ENCODE data around the gene PTPN11.
"Not testable (repeated sequence)": the region's sequence is repeated elsewhere in the genome, so short reads cannot be mapped to it uniquely, and the experiment has no call there.

The PTPN11 gene

DNA sequence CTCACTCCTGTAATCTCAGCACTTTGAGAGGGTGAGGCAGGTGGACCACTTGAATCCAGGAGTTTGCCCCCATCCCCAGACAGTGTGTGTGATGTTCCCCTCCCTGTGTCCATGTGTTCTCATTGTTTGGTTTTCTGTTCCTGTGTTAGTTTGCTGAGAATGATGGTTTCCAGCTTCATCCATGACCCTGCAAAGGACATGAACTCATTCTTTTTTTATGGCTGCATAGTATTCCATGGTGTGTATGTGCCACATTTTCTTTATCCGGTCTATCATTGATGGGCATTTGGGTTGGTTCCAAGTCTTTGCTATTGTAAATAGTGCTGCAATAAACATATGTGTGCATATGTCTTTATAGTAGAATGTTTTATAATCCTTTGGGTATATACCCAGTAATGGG is 38.4 kb downstream of the PTPN11 start:
- not testable (repeated sequence) for DNase-seq

- DNase-seq: no peak
Observed at GRCh38 chr12:112458330-112458729, 39.6 kb downstream of the PTPN11 start.

- no peak for DNase-seq
Observed at GRCh38 chr12:112458751-112459150, 40.0 kb downstream of the PTPN11 start.

- no peak for DNase-seq
Observed at GRCh38 chr12:112463478-112463877, 44.7 kb downstream of the PTPN11 start.

- no peak for DNase-seq
Observed at GRCh38 chr12:112464605-112465004, 45.9 kb downstream of the PTPN11 start.

GRCh38 chr12:112466011-112466422 is 47.3 kb downstream of the PTPN11 start:
- no peak for DNase-seq

GRCh38 chr12:112466835-112467234 is 48.1 kb downstream of the PTPN11 start:
- DNase-seq: no peak

- no peak for DNase-seq
Observed at GRCh38 chr12:112468046-112468445, 49.3 kb downstream of the PTPN11 start.

DNA sequence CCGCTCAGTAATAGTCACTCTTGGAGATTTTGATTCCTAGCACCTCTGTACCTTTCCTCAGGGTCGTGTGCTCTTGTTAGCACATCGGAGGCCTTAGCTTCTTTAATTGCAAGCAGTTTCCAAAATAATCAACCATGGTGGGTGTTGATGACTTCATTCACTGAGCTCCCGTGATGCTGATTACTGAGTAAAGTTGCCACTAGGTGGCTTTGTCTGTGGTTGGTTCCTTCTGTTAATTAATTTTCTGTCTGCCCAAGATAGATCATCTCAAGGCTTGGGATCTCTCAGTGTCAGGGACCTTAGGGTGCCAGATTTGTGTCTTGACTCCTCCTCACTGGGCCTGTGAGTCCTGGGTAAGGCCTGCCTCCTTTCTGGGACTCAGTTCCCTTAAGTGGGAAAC is 54.3 kb downstream of the PTPN11 start:
- DNase-seq: no peak

DNA sequence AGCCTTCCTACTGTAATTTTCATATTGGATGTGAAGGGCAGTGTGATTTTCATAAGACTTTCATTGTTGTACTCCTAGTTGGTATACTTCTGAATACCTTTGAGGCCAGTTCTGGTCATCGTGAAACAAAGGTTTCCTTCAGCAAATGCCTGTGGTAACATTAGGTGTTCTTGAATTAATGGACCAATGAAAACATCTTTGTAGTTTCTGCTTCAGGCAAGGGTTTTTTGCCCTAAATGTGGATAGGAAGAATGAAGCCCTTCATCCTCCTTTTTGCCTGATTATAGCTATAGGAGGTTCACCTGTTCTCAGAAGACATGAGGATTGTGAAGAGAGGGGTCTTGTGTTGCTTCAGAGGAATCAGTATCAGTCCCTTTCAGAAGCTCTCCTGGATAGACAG is 60.7 kb downstream of the PTPN11 start:
- no peak for DNase-seq

GRCh38 chr12:112480931-112481330 is 62.2 kb downstream of the PTPN11 start:
- no peak for DNase-seq

DNA sequence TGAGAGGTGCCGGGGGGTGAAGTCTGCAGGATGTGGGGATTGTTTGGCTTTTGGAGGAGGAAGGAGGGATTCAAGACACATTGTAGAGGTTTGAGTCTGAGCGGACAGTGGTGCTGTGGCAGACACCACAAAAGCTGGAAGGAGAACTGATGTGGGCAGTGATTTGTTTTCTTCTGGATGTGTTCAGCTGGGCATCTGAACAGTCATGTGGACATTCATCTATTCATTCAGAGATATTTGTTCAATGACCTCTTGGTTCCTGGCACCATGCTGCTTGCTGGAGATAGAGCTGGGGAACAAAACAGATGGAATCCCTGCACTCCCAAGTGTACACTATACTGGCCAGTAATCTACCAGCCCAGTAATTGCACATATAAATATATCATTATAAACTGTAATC is 64.0 kb downstream of the PTPN11 start:
- DNase-seq: no peak

GRCh38 chr12:112486361-112486760 is 67.6 kb downstream of the PTPN11 start:
- DNase-seq: no peak

GRCh38 chr12:112488257-112488876 is 69.6 kb downstream of the PTPN11 start:
- no peak for DNase-seq

- no peak for DNase-seq
Observed at GRCh38 chr12:112489456-112489855, 70.7 kb downstream of the PTPN11 start.

GRCh38 chr12:112496496-112496895 is 77.7 kb downstream of the PTPN11 start:
- DNase-seq: no peak

- no peak for DNase-seq
Observed at GRCh38 chr12:112498580-112498979, 79.8 kb downstream of the PTPN11 start.

- no peak for DNase-seq
Observed at GRCh38 chr12:112503512-112503911, 84.8 kb downstream of the PTPN11 start.

DNA sequence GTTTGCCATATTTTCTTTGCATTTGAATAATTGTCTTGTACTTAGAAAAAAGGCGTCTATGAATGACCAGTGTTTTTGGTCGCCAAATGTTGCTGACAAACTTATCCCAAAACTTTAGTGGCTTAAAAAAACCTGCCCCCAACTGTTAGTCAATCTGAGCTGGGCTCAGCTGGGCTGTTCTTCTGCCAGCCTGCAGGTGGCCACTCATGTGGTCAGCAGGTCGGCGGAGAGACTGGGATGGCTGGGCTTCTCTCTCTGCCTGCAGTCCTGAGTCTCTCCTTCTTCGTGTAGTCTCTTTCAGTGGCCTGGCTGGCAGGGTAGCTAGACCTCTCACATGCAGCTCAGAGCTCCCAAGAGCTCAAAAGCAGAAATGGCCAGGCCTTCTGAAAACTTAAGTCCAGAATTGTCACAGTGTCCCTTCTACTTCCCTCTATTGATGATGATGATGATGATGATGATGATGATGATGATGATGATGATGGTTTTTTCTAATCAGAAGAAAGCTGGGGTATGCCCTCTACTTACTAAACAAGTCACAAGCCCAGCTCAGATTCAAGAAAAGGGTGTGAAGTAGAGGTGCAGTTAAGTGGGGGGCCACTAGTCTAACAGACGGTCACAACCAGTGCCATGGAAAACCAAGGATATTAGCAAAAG is 87.9 kb downstream of the PTPN11 start:
- no peak for DNase-seq

DNA sequence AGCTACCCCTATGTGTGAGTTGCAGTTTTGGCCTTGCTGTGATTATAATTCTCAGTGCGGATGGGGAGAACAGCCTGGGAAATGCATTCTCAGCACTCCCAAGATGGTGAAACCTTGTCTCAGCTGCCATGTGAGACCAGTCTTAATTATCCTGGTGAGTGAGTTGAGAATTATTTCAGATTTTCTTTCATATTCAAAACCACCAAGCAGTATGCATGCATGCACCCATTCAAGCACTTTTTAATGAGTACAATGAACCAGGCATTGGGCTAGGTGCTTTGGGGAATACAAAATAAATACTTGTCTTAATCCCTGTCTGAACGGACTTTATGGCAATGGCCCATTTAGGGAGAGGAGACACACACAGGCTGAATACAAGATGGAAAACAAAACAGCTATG is 94.7 kb downstream of the PTPN11 start:
- no peak for DNase-seq

- no peak for DNase-seq
Observed at GRCh38 chr12:112514456-112514855, 95.7 kb downstream of the PTPN11 start.

- no peak for DNase-seq
Observed at GRCh38 chr12:112514926-112515642, 96.3 kb downstream of the PTPN11 start.

DNA sequence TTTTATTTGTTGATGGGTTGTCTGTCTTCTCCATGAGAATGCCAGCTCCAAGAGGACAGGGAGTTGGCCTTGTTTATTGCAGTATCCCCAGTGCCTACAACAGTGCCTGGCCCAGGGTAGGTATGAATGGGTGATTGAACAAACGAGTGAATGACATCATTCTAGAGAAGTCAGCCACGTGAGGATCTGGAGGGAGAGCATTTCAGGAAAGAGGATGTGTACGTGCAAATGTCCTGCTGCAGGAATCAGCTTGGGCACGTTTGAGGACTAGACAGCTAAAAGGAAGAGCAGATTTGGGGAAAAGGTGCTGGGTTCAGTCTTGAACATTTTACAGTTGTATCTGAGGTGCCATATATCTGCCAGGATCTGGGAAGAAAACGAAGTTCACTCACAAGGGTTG is 97.1 kb downstream of the PTPN11 start:
- DNase-seq: no peak

DNA sequence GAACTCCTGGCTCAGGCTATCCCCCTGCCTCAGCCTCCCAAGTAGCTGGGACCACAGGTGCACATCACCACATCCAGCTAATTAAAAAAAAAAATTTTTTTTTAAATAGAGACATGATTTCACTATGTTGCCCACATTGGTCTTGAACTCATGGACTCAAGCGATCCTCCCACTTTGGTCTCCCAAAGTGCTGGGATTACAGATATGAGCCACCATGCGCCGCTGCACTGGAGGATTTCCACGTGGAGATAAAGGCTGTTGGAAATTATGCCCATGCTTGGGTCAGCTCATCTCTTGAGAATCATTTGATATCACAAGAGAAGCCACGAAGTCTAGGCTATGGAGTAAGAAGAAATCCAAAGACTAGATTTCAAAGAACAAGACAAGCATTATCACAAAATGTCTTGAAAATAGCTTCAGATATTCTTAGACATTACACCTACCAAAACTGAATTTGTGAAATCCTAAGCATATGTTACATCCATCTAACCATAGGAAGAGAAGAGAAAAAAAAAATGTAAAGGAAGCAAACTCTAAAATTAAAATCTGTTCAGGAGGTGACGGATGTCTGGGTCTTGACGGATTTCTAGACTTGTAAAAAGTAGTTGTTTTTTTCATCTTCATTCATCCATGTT is 99.1 kb downstream of the PTPN11 start:
- no peak for DNase-seq
